H1 (cell line): Measurements from ENCODE around the gene MACROD2. TPM values are rescaled to one million over a fixed set of nuclear protein-coding genes. Genes with fewer than 3 reads are reported as not detected.

ENCODE experiments used
- CTCF ChIA-PET: fragments of 300-600 bp; sonication (Branson Sonifier 250); formaldehyde crosslinking; loops from one replicate; lab custom pipeline; 2021; ENCODE audit not compliant: partially characterized antibody; lab: Charles Lee
- POLR2A ChIA-PET: fragments of 300-600 bp; sonication (Branson Sonifier 250); formaldehyde crosslinking; loops from one replicate; lab custom pipeline; 2021; ENCODE audit warnings: inconsistent platforms; ENCODE audit not compliant: partially characterized antibody; lab: Charles Lee
- DNase-seq, 2 experiments: peaks; one replicate each; pipeline versions ENCODE4 v3.0.0 to v3.0.0-alpha.2; 2010 to 2022; ENCODE audit warnings: low spot score in 2 of 2, low read depth in 1 of 2, mixed read lengths in 1 of 2
- FAIRE-seq: peaks from 2 replicates; lab custom pipeline; 2011; peaks lifted over from hg19 to GRCh38; lab: Jason Lieb, UNC
- H2AFZ ChIP-seq: 2 replicates; pipeline ENCODE4 v1.8.1; 2012; ENCODE audit warnings: low read length, inconsistent platforms
- H2AK5ac ChIP-seq: 2 replicates; pipeline ENCODE4 v1.6.1; 2013; ENCODE audit warnings: low read depth, low read length
- H2BK120ac ChIP-seq: replicated peaks from 2 replicates; pipeline ENCODE3; 2013; ENCODE audit warnings: low read depth, low read length, inconsistent platforms
- H2BK12ac ChIP-seq: 2 replicates; pipeline ENCODE4 v1.6.1; 2013; ENCODE audit warnings: low read depth, low read length
- H2BK15ac ChIP-seq: 2 replicates; pipeline ENCODE4 v1.6.1; 2013; ENCODE audit warnings: low read length
- H2BK20ac ChIP-seq: 2 replicates; pipeline ENCODE4 v1.6.1; 2013; ENCODE audit warnings: low read length
- H2BK5ac ChIP-seq: 2 replicates; pipeline ENCODE4 v1.6.1; 2013; ENCODE audit warnings: low read depth, low read length
- H3K14ac ChIP-seq: 2 replicates; pipeline ENCODE4 v1.6.1; 2013; ENCODE audit warnings: inconsistent platforms; ENCODE audit not compliant: insufficient read length
- H3K18ac ChIP-seq: 2 replicates; pipeline ENCODE4 v1.6.1; 2013; ENCODE audit warnings: low read length; ENCODE audit errors: extremely low read depth
- H3K23ac ChIP-seq: 2 replicates; pipeline ENCODE4 v1.6.1; 2013; ENCODE audit warnings: inconsistent platforms; ENCODE audit not compliant: insufficient read length
- H3K23me2 ChIP-seq: 2 replicates; pipeline ENCODE4 v1.6.1; 2013; ENCODE audit warnings: low read depth, low read length
- H3K27ac ChIP-seq: 2 replicates; pipeline ENCODE4 v1.6.1; 2011; ENCODE audit warnings: low read depth, low read length, inconsistent platforms
- H3K27me3 ChIP-seq, 4 experiments: replicated peaks in 1 of 4; 1 replicate in 1 of 4; 2 replicates in 3 of 4; pipeline versions ENCODE4 v1.6.1 to v1.8.1; 2011 to 2013; ENCODE audit warnings: low read length in 3 of 4, mild to moderate bottlenecking in 3 of 4, inconsistent platforms in 2 of 4, mixed read lengths in 2 of 4, moderate library complexity in 1 of 4; ENCODE audit not compliant: control insufficient read depth in 3 of 4, insufficient read depth in 3 of 4; ENCODE audit errors: extremely low read depth in 1 of 4
- H3K36me3 ChIP-seq, 4 experiments: 2 replicates each; pipeline versions ENCODE4 v1.6.1 to v1.8.1; 2011 to 2013; ENCODE audit warnings: mild to moderate bottlenecking in 4 of 4, low read length in 3 of 4, moderate library complexity in 2 of 4, control low read depth in 1 of 4, inconsistent platforms in 1 of 4; ENCODE audit not compliant: insufficient read depth in 4 of 4, control insufficient read depth in 2 of 4
- H3K4ac ChIP-seq: replicated peaks from 2 replicates; pipeline ENCODE3; 2013; ENCODE audit warnings: low read length, low read depth, mixed read lengths, inconsistent platforms; ENCODE audit not compliant: insufficient read length
- H3K4me1 ChIP-seq, 4 experiments: replicated peaks in 1 of 4; 1 replicate in 1 of 4; 2 replicates in 3 of 4; pipeline versions ENCODE4 v1.6.1 to v1.8.1; 2011 to 2013; ENCODE audit warnings: low read length in 3 of 4, inconsistent platforms in 2 of 4, mixed read lengths in 1 of 4; ENCODE audit not compliant: insufficient read depth in 4 of 4, control insufficient read depth in 3 of 4
- H3K4me2 ChIP-seq, 2 experiments: 2 replicates each; pipeline versions ENCODE4 v1.6.1 to v1.8.1; 2011 to 2013; ENCODE audit warnings: low read depth in 2 of 2, low read length in 2 of 2, control low read depth in 1 of 2, inconsistent platforms in 1 of 2, mild to moderate bottlenecking in 1 of 2; ENCODE audit not compliant: insufficient read depth in 1 of 2
- H3K4me3 ChIP-seq, 4 experiments: fragments of 200-600, 300-600 bp in 1 of 4; sonication (generic), shearing (Covaris generic), sonication (Bioruptor Twin) in 1 of 4; 2 replicates each; pipeline versions ENCODE4 v1.5.1 to v1.8.1; 2011 to 2016; ENCODE audit warnings: low read length in 4 of 4, low read depth in 3 of 4, control low read depth in 2 of 4, inconsistent platforms in 2 of 4, mild to moderate bottlenecking in 2 of 4, mixed read lengths in 1 of 4, moderate library complexity in 1 of 4; ENCODE audit not compliant: insufficient read depth in 2 of 4; ENCODE audit errors: extremely low read depth in 1 of 4
- H3K56ac ChIP-seq: replicated peaks from 2 replicates; pipeline ENCODE3; 2013; ENCODE audit warnings: low read depth, mild to moderate bottlenecking, mixed read lengths, low read length, inconsistent platforms; ENCODE audit not compliant: insufficient read length
- H3K79me1 ChIP-seq: 2 replicates; pipeline ENCODE4 v1.6.1; 2013; ENCODE audit warnings: low read depth, low read length, control low read depth
- H3K79me2 ChIP-seq, 2 experiments: 2 replicates each; pipeline versions ENCODE4 v1.6.1 to v1.8.1; 2012 to 2013; ENCODE audit warnings: low read length in 2 of 2, mild to moderate bottlenecking in 2 of 2, inconsistent platforms in 1 of 2; ENCODE audit not compliant: insufficient read depth in 2 of 2, control insufficient read depth in 1 of 2
- H3K9ac ChIP-seq, 4 experiments: replicated peaks in 1 of 4; 1 replicate in 1 of 4; 2 replicates in 3 of 4; pipeline versions ENCODE4 v1.6.1 to v1.8.1; 2011 to 2013; ENCODE audit warnings: low read depth in 3 of 4, low read length in 3 of 4, control low read depth in 2 of 4, mild to moderate bottlenecking in 2 of 4, moderate library complexity in 2 of 4, inconsistent platforms in 1 of 4; ENCODE audit errors: extremely low read depth in 1 of 4
- H3K9me3 ChIP-seq, 2 experiments: 2 replicates each; pipeline versions ENCODE4 v1.6.1 to v1.8.1; 2012 to 2013; ENCODE audit warnings: mild to moderate bottlenecking in 2 of 2, moderate library complexity in 2 of 2, control low read depth in 1 of 2, inconsistent platforms in 1 of 2, low read depth in 1 of 2, low read length in 1 of 2, mixed read lengths in 1 of 2; ENCODE audit not compliant: insufficient read depth in 2 of 2
- H4K20me1 ChIP-seq, 2 experiments: replicated peaks in 1 of 2; 2 replicates each; pipeline versions ENCODE3 to v1.8.1; 2011 to 2013; ENCODE audit warnings: inconsistent platforms in 2 of 2, low read length in 2 of 2, mild to moderate bottlenecking in 1 of 2; ENCODE audit not compliant: insufficient read depth in 2 of 2, control insufficient read depth in 1 of 2
- H4K5ac ChIP-seq: 2 replicates; pipeline ENCODE4 v1.6.1; 2013; ENCODE audit warnings: low read length, low read depth, mixed read lengths, inconsistent platforms; ENCODE audit not compliant: insufficient read length
- H4K8ac ChIP-seq: 2 replicates; pipeline ENCODE4 v1.8.0; 2013; ENCODE audit warnings: mild to moderate bottlenecking, moderate library complexity, low read length, inconsistent platforms; ENCODE audit not compliant: insufficient read depth; ENCODE audit errors: extremely low read depth
- H4K91ac ChIP-seq: replicated peaks from 2 replicates; pipeline ENCODE3; 2013; ENCODE audit warnings: low read length, mixed read lengths, inconsistent platforms; ENCODE audit not compliant: insufficient read length
- GABPA ChIP-seq: IDR thresholded peaks from 2 replicates; pipeline ENCODE4 v1.6.1; 2011; ENCODE audit warnings: mild to moderate bottlenecking, low read length, moderate library complexity, borderline replicate concordance; ENCODE audit not compliant: insufficient read depth
- GTF2F1 ChIP-seq: IDR thresholded peaks from 2 replicates; pipeline ENCODE4 v1.6.1; 2012; ENCODE audit warnings: low read depth, low read length, improper control_type of control experiment, borderline replicate concordance
- JUND ChIP-seq: IDR thresholded peaks from 2 replicates; pipeline ENCODE4 v1.6.1; 2011; ENCODE audit warnings: mild to moderate bottlenecking, improper control_type of control experiment, low read length
- polyA plus RNA-seq, 7 experiments: library from polyadenylated mRNA; depleted of rRNA in 3 of 7; stranded (reverse) in 5 of 7; unstranded in 2 of 7; fragments of >200 nt in 5 of 7; fragments of 200-250 nt in 2 of 7; gene quantifications; 1 replicate in 5 of 7; 2 replicates in 1 of 7; 4 replicates in 1 of 7; pipeline versions ENCODE4 v1.2.1 to v1.2.3, GENCODE V29; 2011 to 2013; ENCODE audit warnings: missing spikeins in 2 of 7, mixed read lengths in 2 of 7
- total RNA-seq: library from RNA; stranded (reverse); fragmentation: NEBNext Ultra II Directional; extraction: Animal tissue kit (Norgen Biotek cat#: 25700); gene quantifications from 2 replicates; pipeline ENCODE4 v1.2.1, GENCODE V29; 2021

The MACROD2 gene
- total and polyA plus RNA-seq, 2 of the 8 experiments (the other 6 are each of a cell fraction or from before 2014, with no cell fraction given) = 0.70 to 3.9 TPM

- no peak overlapping the region for H2BK12ac ChIP-seq
- H3K18ac ChIP-seq = no peak overlapping the region
- H2BK20ac ChIP-seq = no peak overlapping the region
- no peak overlapping the region for H2BK120ac ChIP-seq
- H3K4me1 ChIP-seq = no peaks in the 10 kb centered on the region
- DNase-seq (no peak), FAIRE-seq (no peak)
- H3K27me3 ChIP-seq = no peaks in the 10 kb centered on the region
- H3K23me2 ChIP-seq = no peaks in the 10 kb centered on the region
- H3K23ac ChIP-seq = no peak overlapping the region
- H3K9me3 ChIP-seq = peaks cover 3 to 6% of the 10 kb centered on the region in 2 experiments; a peak in 2 of 4 replicates
- H4K91ac ChIP-seq = no peak overlapping the region
- H2AK5ac ChIP-seq = no peak overlapping the region
- no peaks in the 10 kb centered on the region for H3K36me3 ChIP-seq
- no peaks in the 10 kb centered on the region for H3K79me2 ChIP-seq
- no peak overlapping the region for H3K4ac ChIP-seq
- H3K4me3 ChIP-seq = no peak overlapping the region
- H4K5ac ChIP-seq = no peak overlapping the region
- ChIA-PET CTCF (interaction anchor here (0.9 kb wide), 1 partner anchor 10 kb away, joined by 3 read pairs; no protein-coding TSS in a partner anchor), POLR2A (no interaction called here)
- H4K8ac ChIP-seq = no peak overlapping the region
- H2AFZ ChIP-seq = no peak overlapping the region
- no peak overlapping the region for H3K9ac ChIP-seq
- H3K79me1 ChIP-seq = no peaks in the 10 kb centered on the region
- H2BK15ac ChIP-seq = no peak overlapping the region
- no peak overlapping the region for H3K56ac ChIP-seq
- H3K14ac ChIP-seq = no peak overlapping the region
- H3K4me2 ChIP-seq = no peak overlapping the region
- no peak overlapping the region for H3K27ac ChIP-seq
- H4K20me1 ChIP-seq = no peaks in the 10 kb centered on the region
- no peak overlapping the region for H2BK5ac ChIP-seq
- TF ChIP-seq JUND (no peak), GABPA (no peak), GTF2F1 (no peak)
Observed at GRCh38 chr20:14643146-14643545, 647.8 kb downstream of the MACROD2 start.
